Glutamatergic neuron (in vitro differentiated cells): Measurements from ENCODE around the gene NAV3. TPM values are rescaled to one million over a fixed set of nuclear protein-coding genes. Genes with fewer than 3 reads are reported as not detected.

Experiments used
- DNase-seq: peaks from one replicate; pipeline ENCODE4 v3.0.0; 2022
- H3K27ac Mint-ChIP-seq: one replicate; pipeline ENCODE4 v1.8.0; 2020; ENCODE audit warnings: mild to moderate bottlenecking, mixed read lengths, inconsistent platforms; ENCODE audit not compliant: unreplicated experiment
- H3K27me3 Mint-ChIP-seq: one replicate; pipeline ENCODE4 v1.8.0; 2020; ENCODE audit warnings: mild to moderate bottlenecking, moderate library complexity, mixed read lengths, inconsistent platforms; ENCODE audit not compliant: unreplicated experiment
- H3K36me3 Mint-ChIP-seq: one replicate; pipeline ENCODE4 v1.8.0; 2020; ENCODE audit warnings: mild to moderate bottlenecking, mixed read lengths, inconsistent platforms; ENCODE audit not compliant: unreplicated experiment
- H3K4me1 Mint-ChIP-seq: one replicate; pipeline ENCODE4 v1.8.0; 2020; ENCODE audit warnings: mild to moderate bottlenecking, low read depth, mixed read lengths, inconsistent platforms; ENCODE audit not compliant: unreplicated experiment
- H3K4me3 Mint-ChIP-seq: one replicate; pipeline ENCODE4 v1.8.0; 2020; ENCODE audit warnings: mild to moderate bottlenecking, mixed read lengths, inconsistent platforms; ENCODE audit not compliant: unreplicated experiment
- H3K9me3 Mint-ChIP-seq: one replicate; pipeline ENCODE4 v1.8.0; 2020; ENCODE audit warnings: mild to moderate bottlenecking, moderate library complexity, mixed read lengths, inconsistent platforms; ENCODE audit not compliant: unreplicated experiment
- CTCF ChIP-seq: fragments of 200-600 bp; sonication (generic); IDR thresholded peaks from one replicate; pipeline ENCODE4 v1.5.0; 2021; ENCODE audit not compliant: partially characterized antibody, unreplicated experiment
- long read RNA-seq: library from polyadenylated mRNA; unstranded; transcript quantifications from one replicate; pipeline ENCODE4 v2.0.0, GENCODE V29; 2020; ENCODE audit not compliant: unreplicated experiment
- total RNA-seq: library from RNA; stranded (reverse); fragmentation: NEBNext Ultra II Directional; extraction: Animal tissue kit (Norgen Biotek cat#: 25700); gene quantifications from one replicate; pipeline ENCODE4 v1.2.1, GENCODE V29; 2021; ENCODE audit not compliant: unreplicated experiment

Gene NAV3
- 13.6 TPM for total RNA-seq
- long read RNA-seq, partial matches to known transcripts, result 0 of 1 reads
- long read RNA-seq, other reads (novel, unspliced or antisense), result 1 of 1 reads

DNA sequence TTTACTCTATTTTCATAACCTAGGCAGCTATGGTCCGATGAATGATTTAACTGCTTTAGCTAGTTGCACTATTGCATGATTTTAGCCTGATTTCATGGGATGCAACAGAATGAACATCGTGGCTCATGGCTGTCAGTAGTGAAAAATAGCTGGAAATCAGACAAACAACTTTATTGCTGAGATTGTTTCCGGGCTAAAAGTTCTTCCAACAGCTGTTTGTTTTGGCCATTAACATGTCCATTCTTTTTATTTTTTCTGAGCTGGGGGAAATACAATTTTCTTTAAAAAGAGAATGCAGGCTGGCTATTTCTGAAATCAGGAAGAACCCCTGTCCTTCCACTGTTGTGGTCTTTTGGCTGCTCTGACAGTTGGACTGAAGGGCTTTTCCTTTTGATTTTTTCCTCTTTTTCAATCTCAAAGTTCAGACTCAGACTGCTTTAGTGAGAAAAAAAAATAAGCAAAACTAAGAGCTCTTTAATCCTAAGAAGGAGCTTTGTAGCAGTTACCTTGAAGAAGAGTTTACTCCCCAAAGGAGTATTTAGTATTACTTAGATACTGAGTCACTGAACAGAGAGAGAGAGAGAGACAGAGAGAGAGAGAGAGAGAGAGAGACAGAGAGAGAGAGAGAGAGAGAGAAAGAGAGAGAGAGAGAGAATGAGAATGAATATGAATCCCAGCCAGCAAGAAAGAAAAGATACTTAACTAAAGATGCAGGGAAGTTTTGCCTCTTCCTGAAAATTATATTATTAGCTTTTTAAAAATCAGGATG is at the start of gene NAV3:
TSS of gene NAV3 (plus strand) at position 312 of the 769 bp plus-strand sequence. CDS start 568 bp downstream, outside the sequence.
- no peak within 1 kb of the TSS for H3K4me3 Mint-ChIP-seq
- H3K27me3 Mint-ChIP-seq, result no peaks in the 10 kb centered on the region
- no peak for DNase-seq
- H3K36me3 Mint-ChIP-seq, result no peaks in the 10 kb centered on the region
- no peaks in the 10 kb centered on the region for H3K9me3 Mint-ChIP-seq
- TF ChIP-seq CTCF, result no peak
- no peak within 1 kb of the TSS for H3K27ac Mint-ChIP-seq
- H3K4me1 Mint-ChIP-seq, result peaks cover 10% of the 10 kb centered on the region

DNA sequence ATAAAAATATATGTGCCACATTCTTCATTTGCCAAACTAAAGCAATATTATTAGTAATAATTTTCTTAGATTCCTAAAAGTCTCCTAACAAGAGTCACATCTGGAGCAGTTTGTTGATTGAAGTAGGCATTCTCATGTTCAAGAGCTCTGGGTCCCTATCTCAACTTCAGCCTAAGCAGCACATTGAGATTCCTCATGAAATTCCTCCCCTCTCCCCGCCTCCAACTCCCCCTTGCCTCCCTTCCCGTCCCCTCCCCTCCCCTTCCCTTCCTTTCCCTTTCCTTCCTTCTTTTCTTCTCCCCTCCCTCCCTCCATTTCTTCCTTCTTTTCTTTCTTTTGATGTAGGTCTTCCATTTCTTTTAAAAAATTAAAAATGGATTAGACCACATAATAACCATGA is 48.7 kb upstream of the NAV3 start:
- no peaks in the 10 kb centered on the region for H3K27me3 Mint-ChIP-seq
- no peaks in the 10 kb centered on the region for H3K36me3 Mint-ChIP-seq
- no peak overlapping the region for H3K4me3 Mint-ChIP-seq
- no peak for TF ChIP-seq CTCF
- DNase-seq, result no peak
- no peak overlapping the region for H3K27ac Mint-ChIP-seq
- H3K4me1 Mint-ChIP-seq, result no peaks in the 10 kb centered on the region
- no peaks in the 10 kb centered on the region for H3K9me3 Mint-ChIP-seq

DNA sequence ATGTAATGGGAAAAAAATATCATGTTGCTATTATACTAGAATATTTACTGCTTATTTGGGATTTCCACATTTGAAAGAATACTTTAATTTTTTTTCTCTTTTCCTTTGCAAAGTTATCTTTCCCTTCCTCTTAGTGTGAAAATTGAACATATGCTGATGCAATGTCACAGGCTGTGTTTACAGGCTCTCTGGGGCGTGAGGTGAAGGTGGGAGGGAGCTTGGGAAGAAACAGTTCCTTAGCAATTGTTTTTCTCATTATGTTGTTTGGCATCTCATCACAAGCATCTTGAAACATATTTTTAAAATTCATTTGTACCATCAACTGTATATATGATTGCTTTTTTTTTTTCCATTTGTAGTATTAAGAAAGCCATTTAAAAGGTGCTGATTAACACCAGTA is 47.9 kb upstream of the NAV3 start:
- Mint-ChIP-seq H3K36me3 (no peaks in the 10 kb centered on the region), H3K27ac (no peak overlapping the region), H3K4me1 (no peaks in the 10 kb centered on the region), H3K27me3 (no peaks in the 10 kb centered on the region), H3K9me3 (no peaks in the 10 kb centered on the region), H3K4me3 (no peak overlapping the region)
- no peak for TF ChIP-seq CTCF
- no peak for DNase-seq

GRCh38 chr12:77785211-77785610 is 45.5 kb upstream of the NAV3 start:
- no peak for DNase-seq
- no peak overlapping the region for H3K4me3 Mint-ChIP-seq
- no peaks in the 10 kb centered on the region for H3K27me3 Mint-ChIP-seq
- no peaks in the 10 kb centered on the region for H3K9me3 Mint-ChIP-seq
- H3K4me1 Mint-ChIP-seq, result no peaks in the 10 kb centered on the region
- no peak for TF ChIP-seq CTCF
- no peaks in the 10 kb centered on the region for H3K36me3 Mint-ChIP-seq
- H3K27ac Mint-ChIP-seq, result no peak overlapping the region

DNA sequence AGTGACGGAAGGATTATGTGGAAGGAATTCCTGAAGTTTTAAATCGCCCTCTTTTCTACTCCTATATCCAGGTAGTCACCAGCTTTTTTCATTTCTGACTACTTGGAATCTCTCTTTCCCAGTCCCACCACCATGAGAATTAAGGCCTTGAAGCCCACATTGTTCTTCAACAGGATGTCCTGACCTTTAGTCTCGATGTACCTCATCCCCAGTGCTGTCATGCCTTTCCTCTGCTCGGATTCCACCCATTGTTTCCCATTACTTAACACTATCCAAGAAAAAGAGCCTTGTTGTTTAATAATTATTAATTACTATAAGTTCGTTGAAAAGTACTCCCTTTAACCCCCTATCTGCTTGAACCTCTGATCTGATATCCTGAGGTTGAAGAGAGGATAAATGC is 44.0 kb upstream of the NAV3 start:
- H3K4me1 Mint-ChIP-seq, result no peaks in the 10 kb centered on the region
- H3K27ac Mint-ChIP-seq, result no peak overlapping the region
- H3K36me3 Mint-ChIP-seq, result no peaks in the 10 kb centered on the region
- DNase-seq, result no peak
- H3K9me3 Mint-ChIP-seq, result no peaks in the 10 kb centered on the region
- H3K27me3 Mint-ChIP-seq, result no peaks in the 10 kb centered on the region
- no peak overlapping the region for H3K4me3 Mint-ChIP-seq
- no peak for TF ChIP-seq CTCF
